RPMI8226 (cell line): Measurements from ENCODE around the gene THBD.

Experiments
- DNase-seq: peaks from one replicate; pipeline ENCODE4 v3.0.0-alpha.2; 2015

THBD gene

GRCh38 chr20:23005776-23006175 is 43.7 kb downstream of the THBD start:
- no peak for DNase-seq

GRCh38 chr20:23003881-23004460 is 45.5 kb downstream of the THBD start:
- no peak for DNase-seq

GRCh38 chr20:23003077-23003635 is 46.3 kb downstream of the THBD start:
- DNase-seq, result no peak

- no peak for DNase-seq
Measured at GRCh38 chr20:23002276-23002675, 47.2 kb downstream of the THBD start.

GRCh38 chr20:23000232-23000947 is 49.1 kb downstream of the THBD start:
- DNase-seq, result no peak

- DNase-seq, result no peak
Measured at GRCh38 chr20:22999756-23000155, 49.7 kb downstream of the THBD start.

GRCh38 chr20:22998476-22998875 is 51.0 kb downstream of the THBD start:
- no peak for DNase-seq

- no peak for DNase-seq
Measured at GRCh38 chr20:22995923-22996322, 53.5 kb downstream of the THBD start.
